Fibroblast of mammary gland (primary cell): Measurements from ENCODE around the gene FIP1L1.
"Not testable (repeated sequence)": the region's sequence is repeated elsewhere in the genome, so short reads cannot be mapped to it uniquely, and the experiment has no call there.

Experiments used
- DNase-seq: peaks from one replicate; pipeline ENCODE4 v3.0.0-alpha.2; 2010; ENCODE audit warnings: low read depth
- H3K4me3 ChIP-seq: 2 replicates; pipeline ENCODE4 v1.5.1; 2011; ENCODE audit warnings: low read depth, mild to moderate bottlenecking, low read length, moderate library complexity; ENCODE audit not compliant: control insufficient read depth
- TF ChIP-seq, protein P1 (sequence below): conservative IDR thresholded peaks from 2 replicates; pipeline ENCODE4 v1.5.1; 2011; ENCODE audit warnings: low read depth, low read length, inconsistent platforms; ENCODE audit not compliant: control insufficient read depth, insufficient read depth

FIP1L1 gene

DNA sequence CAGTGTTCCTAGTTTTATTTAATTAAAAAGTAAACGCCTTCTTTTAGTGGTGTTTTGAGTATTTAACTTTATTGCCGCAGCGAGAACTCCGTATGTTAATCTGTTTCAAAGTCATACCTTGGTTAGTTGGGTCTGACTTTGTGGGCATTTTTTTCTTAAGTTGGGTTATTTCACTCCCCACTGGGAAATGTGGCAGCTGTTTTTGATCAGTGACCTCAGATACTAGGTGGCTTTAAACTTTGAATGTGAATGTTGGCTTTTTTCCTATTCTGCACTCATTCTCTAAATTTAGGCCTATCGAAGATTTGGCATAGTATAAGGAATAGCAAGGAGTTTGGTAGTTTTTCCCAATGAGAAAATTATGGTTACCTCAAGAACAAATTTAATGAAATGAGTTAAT is 85.9 kb downstream of the FIP1L1 start:
- H3K4me3 ChIP-seq = no peak overlapping the region
- TF ChIP-seq, protein P1, sequence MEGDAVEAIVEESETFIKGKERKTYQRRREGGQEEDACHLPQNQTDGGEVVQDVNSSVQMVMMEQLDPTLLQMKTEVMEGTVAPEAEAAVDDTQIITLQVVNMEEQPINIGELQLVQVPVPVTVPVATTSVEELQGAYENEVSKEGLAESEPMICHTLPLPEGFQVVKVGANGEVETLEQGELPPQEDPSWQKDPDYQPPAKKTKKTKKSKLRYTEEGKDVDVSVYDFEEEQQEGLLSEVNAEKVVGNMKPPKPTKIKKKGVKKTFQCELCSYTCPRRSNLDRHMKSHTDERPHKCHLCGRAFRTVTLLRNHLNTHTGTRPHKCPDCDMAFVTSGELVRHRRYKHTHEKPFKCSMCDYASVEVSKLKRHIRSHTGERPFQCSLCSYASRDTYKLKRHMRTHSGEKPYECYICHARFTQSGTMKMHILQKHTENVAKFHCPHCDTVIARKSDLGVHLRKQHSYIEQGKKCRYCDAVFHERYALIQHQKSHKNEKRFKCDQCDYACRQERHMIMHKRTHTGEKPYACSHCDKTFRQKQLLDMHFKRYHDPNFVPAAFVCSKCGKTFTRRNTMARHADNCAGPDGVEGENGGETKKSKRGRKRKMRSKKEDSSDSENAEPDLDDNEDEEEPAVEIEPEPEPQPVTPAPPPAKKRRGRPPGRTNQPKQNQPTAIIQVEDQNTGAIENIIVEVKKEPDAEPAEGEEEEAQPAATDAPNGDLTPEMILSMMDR = no peak
- peak; percentile 59 for DNase-seq

DNA sequence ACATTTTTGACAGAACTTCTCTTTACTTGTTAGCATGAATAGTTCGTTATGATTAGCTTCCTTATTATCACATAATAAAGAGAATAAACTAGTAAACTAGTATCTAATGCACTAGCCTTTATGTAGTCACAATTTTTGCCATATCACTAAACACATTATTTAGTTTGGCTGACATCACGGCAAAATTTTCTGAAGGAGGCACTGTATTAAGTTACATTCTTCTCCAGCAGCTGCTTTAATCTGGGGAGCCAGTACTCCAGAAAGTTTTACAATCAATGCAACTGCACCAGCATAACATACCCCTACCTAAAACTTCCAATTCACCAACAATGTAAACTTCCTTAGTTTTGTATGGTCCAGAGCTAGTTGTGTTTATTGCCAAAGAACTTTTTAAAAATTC is 87.8 kb downstream of the FIP1L1 start:
- TF ChIP-seq, protein P1 = no peak
- no peak overlapping the region for H3K4me3 ChIP-seq
- DNase-seq = no peak

DNA sequence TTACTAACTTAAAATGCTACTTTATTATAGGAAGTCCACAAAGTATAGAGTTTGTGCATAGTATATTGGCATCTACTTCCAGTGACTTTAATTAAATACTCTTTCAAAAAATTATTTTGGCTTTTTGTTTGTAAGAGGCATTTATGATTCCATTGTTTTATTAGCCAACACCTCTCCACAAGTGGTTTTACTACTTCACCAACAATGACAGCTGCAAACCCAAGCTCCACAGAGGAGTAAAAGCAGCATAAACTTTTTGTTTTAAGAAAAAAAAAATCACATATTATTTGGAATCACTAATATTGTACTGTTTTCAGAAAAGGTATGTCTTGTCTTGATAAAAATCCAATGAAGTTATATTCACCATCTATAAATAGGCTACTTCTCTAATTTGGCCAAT is 88.5 kb downstream of the FIP1L1 start:
- no peak overlapping the region for H3K4me3 ChIP-seq
- TF ChIP-seq, protein P1 = no peak
- no peak for DNase-seq

DNA sequence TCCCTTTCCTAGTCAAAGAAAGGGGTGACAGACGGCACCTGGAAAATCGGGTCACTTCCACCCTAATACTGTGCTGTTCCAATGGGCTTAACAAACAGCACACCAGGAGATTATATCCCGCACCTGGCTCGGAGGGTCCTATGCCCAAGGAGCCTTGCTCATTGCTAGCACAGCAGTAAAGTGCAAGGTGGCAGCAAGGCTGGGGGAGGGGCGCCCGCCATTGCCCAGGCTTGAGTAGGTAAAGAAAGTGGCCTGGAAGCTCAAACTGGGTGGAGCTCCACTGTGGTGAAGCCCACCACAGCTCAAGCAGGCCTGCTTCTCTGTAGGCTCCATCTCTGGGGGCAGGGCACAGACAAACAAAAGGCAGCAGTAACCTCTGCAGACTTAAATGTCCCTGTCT is 89.1 kb downstream of the FIP1L1 start:
- H3K4me3 ChIP-seq, DNase-seq: not testable (repeated sequence)

DNA sequence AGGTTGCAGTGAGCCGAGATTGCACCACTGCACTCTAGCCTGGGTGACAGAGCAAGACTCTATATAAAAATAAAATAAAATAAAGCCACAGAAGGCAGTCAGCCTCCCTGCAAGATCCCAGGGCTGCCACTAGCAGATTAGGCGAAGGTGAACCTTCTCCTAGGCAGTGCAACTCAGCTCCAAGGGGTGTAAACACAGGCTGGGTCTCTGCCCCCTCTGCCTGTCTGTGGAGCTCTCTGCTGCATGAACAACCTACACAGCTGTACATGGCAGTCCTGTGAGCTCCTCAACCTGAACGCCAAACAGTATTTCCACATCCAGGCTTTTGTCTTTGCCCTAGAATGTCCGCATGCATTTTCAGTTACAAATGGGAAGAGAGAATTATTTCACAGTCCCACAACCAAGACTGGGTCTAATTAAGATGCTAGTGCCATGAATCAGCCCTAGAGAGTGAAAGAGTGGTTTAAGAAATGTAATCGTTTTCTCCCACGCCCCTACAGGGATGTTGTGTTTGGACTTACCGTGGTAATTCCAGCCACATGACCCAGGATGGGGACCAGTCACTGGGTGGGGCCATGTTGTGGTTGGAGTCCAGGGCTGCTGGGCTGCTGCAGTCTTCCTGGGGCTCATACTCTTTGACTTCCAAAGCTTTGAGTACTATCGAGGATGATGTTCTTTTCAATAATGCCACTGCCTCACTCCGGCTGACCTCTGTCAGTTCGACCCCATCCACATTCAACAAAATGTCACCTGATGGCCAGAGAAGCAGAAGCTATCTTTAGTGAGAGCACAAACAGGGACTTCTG is 99.0 kb downstream of the FIP1L1 start:
- DNase-seq = peak; percentile 100
- TF ChIP-seq, protein P1 = no peak
- H3K4me3 ChIP-seq = no peak overlapping the region

DNA sequence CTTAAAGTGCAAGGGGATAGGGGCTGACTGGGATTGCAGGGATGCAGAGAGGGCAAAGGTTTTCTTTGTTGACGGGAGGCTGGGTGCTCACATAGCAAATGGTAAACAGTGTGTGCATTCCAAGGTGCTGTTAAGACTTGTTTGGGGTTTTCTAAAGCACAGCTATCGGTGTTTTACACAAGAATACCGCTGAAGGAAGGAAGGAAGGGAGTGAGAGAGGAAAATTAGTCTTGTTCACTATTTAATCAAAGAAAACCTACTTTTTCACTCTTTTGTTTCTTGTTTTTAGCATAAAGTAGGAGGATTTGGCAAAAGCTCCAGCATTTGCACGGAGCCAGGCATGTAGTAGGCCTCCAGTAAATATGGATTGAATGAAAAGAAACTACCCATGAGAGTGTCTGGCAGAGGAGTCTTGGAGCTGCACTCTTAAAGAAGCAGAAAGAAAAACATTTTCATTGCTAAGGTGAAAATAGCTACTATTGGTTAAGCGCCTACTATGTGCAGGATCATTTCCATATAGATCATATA is 99.7 kb downstream of the FIP1L1 start:
- TF ChIP-seq, protein P1 = no peak
- H3K4me3 ChIP-seq = no peak overlapping the region
- no peak for DNase-seq

DNA sequence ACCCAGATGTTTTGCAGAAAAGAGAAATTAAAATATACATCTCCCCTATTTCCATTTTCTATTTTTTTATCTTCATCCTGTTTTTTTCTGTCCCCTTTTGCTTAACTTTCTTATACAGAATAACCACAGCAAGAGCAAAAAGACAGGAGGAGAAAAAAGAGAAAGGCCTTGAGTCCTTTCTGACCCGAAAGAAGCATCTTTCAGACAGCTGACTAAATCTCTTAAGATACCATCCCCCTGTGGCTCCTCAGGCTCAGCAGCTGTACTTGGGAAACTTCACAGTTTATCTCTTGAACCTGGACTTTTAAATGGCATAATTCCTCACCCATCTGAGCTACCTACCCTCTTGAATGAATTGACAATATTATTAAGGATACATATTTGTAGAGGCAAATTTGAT is 100.2 kb downstream of the FIP1L1 start:
- DNase-seq = peak; percentile 52
- no peak overlapping the region for H3K4me3 ChIP-seq
- TF ChIP-seq, protein P1 = no peak
